Renal pelvis (tissue), 4 donors: ENCODE results near the gene NFE2L3. TPM values are rescaled to one million over a fixed set of nuclear protein-coding genes. Genes with fewer than 3 reads are reported as not detected.
"Not testable (repeated sequence)": the region's sequence is repeated elsewhere in the genome, so short reads cannot be mapped to it uniquely, and the experiment has no call there.

ENCODE experiments used
- DNase-seq: peaks from one replicate; pipeline ENCODE4 v3.0.0-alpha.2; 2013
- polyA plus RNA-seq, 3 donors: library from polyadenylated mRNA; unstranded; fragments of 120-200 nt; gene quantifications; one replicate each; pipeline ENCODE4 v1.2.1, GENCODE V29; 2013; ENCODE audit not compliant: insufficient read length in 3 of 3

NFE2L3 gene
- polyA plus RNA-seq, 3 donors: 25.2 to 40.3 (median 38.5) TPM

- DNase-seq: no peak
Observed at GRCh38 chr7:26183545-26184280, 31.7 kb downstream of the NFE2L3 start.

DNA sequence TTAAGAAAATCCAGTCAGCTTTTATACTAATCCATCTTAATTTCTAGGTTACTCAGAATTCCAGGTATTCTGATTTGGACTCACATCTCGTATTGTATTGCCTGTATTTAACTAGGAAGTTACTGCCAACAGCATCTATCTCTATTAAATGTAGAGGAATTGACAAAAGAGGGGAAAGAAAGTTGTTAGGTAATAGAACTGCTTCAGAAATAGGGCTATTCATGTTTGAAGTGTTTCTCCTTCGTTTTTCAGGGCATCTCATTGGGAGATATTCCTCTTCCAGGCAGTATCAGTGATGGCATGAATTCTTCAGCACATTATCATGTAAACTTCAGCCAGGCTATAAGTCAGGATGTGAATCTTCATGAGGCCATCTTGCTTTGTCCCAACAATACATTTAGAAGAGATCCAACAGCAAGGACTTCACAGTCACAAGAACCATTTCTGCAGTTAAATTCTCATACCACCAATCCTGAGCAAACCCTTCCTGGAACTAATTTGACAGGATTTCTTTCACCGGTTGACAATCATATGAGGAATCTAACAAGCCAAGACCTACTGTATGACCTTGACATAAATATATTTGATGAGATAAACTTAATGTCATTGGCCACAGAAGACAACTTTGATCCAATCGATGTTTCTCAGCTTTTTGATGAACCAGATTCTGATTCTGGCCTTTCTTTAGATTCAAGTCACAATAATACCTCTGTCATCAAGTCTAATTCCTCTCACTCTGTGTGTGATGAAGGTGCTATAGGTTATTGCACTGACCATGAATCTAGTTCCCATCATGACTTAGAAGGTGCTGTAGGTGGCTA, 32.5 kb downstream of the NFE2L3 start:
- not testable (repeated sequence) for DNase-seq

DNA sequence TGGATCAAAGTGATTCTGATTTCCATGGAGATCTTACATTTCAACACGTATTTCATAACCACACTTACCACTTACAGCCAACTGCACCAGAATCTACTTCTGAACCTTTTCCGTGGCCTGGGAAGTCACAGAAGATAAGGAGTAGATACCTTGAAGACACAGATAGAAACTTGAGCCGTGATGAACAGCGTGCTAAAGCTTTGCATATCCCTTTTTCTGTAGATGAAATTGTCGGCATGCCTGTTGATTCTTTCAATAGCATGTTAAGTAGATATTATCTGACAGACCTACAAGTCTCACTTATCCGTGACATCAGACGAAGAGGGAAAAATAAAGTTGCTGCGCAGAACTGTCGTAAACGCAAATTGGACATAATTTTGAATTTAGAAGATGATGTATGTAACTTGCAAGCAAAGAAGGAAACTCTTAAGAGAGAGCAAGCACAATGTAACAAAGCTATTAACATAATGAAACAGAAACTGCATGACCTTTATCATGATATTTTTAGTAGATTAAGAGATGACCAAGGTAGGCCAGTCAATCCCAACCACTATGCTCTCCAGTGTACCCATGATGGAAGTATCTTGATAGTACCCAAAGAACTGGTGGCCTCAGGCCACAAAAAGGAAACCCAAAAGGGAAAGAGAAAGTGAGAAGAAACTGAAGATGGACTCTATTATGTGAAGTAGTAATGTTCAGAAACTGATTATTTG, 33.3 kb downstream of the NFE2L3 start:
- DNase-seq: no peak

DNA sequence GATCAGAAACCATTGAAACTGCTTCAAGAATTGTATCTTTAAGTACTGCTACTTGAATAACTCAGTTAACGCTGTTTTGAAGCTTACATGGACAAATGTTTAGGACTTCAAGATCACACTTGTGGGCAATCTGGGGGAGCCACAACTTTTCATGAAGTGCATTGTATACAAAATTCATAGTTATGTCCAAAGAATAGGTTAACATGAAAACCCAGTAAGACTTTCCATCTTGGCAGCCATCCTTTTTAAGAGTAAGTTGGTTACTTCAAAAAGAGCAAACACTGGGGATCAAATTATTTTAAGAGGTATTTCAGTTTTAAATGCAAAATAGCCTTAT, 33.8 kb downstream of the NFE2L3 start:
- no peak for DNase-seq

GRCh38 chr7:26186364-26187311, 34.6 kb downstream of the NFE2L3 start:
- DNase-seq: no peak

GRCh38 chr7:26187380-26188205, 35.6 kb downstream of the NFE2L3 start:
- DNase-seq: no peak

DNA sequence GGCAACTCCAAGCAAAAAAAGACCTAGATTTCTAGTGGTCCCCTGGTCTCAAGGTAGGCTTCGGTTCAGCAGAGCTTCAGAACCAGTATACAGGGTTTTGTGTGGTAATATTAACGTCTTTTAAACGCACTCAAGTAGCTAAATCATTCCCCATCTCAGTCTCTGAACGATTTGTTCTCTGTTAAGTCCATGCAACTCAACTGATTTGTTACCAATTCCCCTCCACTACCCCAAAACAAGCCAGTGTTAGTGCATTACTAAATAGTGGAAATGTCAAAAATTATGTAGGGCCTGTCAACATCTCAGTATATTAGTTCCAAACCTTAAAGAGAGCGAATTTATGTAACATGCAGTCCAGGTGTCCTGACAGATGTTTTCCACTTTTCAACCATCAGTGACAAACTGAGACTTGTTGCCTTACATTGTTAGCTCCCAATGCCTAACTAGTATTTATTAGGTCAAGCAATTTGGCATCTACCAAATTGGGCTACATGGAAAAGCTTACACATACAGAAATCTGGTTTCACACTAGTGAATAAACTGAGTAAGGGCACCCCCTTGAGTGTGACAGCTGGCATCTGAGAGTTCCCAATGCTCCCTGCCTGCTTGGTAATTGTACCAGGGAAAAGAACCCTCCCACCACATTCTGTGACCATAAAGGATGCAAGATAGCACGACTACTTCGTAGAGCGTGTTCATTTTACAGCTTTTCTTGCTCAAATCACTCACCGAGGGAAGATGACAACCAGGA, 36.4 kb downstream of the NFE2L3 start:
- no peak for DNase-seq

GRCh38 chr7:26188957-26189541, 37.1 kb downstream of the NFE2L3 start:
- no peak for DNase-seq

DNA sequence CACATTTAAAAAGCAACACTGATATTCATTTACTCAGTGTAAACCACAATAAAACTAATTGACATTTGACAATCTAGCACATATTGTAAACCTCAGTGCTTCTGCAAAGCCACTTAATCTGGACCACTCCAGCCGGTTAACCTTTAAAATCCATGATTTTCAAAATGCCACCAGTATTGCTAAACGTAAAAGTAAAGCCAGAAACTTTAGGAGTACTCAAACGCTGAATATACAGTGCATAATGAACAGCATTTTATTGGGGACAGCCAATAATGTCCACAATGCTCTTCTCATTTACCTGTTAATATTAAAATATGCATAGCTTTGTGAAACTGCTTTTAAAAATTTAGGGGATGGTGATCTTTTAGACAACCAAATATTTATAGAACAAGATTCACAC, 37.7 kb downstream of the NFE2L3 start:
- no peak for DNase-seq

DNA sequence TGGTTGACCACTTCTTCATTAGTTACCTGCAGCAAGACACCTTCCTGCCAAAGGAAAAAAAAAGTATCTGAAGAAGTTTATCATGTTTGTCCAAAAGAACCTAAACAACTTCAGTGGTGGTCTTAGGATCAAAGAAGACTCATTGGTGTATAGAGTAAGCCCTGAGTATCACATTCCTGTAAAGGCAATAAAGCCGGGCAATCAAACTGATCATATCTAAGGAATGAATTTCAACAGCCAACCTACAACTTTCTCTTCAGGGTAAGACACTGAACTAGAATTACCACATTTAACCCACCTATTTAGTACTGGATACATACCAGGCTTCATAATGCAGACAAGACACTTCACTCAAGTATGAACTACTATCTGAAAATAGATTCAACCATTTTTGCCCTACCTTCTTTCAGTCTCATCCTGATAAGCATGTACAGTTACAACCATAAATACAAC, 38.4 kb downstream of the NFE2L3 start:
- no peak for DNase-seq

DNA sequence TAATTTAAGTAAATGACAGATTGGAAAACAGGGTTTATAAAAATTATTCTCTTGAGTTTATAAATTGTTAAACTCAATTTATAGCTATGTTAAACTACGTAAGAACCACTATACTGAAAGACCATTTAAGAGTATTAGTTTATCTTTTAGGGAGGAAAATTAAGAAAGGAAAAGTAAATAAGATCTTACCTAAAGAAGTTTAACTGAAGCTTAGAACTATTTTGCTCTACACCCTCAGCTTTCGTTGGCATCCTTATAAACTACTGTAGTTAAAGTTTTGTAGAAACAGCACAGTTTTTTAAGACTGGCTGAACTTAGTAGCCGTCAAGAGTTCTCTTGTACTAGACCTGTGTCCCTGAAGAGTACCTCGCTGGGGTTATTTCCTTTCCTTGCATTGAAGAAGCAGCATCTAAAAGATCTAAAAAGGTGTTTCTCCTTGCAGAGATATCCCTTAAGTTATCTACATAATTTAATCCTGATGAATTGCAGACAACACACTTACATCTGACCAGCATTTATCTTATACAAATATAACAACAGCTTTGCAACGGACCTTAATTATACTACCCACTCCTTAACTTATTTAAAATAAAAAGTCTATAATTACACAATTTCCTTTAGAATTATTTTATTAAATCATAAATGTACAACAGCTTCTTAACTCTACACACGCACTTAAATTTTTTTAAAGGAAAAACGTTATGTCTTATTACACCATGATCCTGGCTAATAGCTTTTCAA, 39.4 kb downstream of the NFE2L3 start:
- no peak for DNase-seq

DNA sequence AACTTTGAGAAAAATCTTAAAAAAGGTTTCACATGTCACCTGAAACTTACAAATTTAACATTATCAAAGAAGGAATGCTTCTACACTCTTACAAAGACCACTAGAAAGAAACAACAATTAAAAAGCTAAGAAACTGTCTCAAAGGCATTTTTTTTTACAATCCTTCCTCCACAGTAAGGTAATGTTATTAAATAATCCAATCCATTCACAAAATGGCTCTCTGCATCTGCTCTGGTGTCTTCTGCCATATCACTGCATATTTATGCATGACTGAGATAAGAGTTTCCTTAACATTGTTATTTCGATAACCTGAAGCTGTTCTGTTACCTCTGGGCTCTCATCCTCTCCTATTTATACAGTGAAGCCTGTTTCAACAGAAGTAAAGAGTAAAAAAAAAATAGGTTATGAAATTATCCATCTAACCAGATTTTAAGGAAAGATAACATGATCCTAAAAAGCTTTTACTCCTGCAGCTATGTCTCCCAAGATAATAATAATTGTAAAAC, 40.0 kb downstream of the NFE2L3 start:
- DNase-seq: no peak

DNA sequence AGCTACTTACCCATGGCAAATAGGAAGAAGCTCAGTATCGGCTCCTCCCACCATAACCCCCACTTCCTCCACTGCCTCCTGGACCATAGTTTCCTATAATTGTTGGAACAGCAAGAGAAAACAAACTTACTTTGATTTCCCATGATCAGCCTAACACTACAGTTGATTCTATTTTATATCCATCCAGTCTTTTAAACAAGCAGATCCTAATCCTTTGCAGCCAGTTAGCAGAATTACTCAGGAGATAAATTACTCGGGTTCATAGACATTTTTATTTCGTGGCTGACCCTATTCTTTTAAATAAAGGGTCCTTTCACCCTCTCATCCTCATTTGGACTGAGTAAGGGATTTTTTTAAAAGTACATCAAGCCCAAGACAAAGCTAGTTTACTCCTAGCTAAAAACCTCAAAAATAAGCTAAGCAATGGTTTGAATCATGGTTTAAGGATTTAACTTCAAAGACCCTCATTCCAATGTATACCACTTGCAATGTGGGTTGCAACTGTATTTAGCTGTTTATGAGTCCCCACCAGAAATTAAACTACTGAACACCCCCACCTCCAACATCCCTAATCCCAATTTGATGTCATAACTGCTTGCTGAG, 40.6 kb downstream of the NFE2L3 start:
- DNase-seq: no peak

GRCh38 chr7:26193432-26194207, 41.6 kb downstream of the NFE2L3 start:
- DNase-seq: no peak

DNA sequence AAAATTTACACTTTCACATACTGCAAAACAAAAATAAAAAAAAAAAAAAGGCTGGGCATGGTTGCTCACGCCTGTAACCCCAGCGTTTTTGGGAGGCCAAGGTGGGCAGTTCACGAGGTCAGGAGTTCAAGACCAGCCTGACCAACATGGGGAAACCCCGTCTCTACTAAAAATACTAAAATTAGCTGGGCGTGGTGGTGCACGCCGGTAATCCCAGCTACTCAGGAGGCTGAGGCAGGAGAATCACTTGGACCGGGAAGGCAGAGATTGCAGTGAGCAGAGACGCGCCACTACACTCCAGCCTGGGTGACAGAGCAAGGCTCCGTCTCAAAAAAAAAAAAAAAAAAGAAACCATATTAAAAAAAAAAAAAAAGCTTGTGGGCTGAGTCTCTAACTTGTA, 42.8 kb downstream of the NFE2L3 start:
- not testable (repeated sequence) for DNase-seq

GRCh38 chr7:26195182-26195581, 43.2 kb downstream of the NFE2L3 start:
- no peak for DNase-seq
